ENCODE measurements around the gene GSTP1. TPM values are rescaled to one million over a fixed set of nuclear protein-coding genes. Genes with fewer than 3 reads are reported as not detected.

GSTP1 gene
- total and polyA plus RNA-seq, 12 donors: 267 to 1,325 (median 455) TPM

- Histone ChIP-seq H3K36me3 (replicated peaks in 1 of 2) (no peaks in the 10 kb centered on the region), H3K27ac (peak overlapping the region in 4 of 5 donors; percentile 79 to 98 (median 93)), H3K4me1 (replicated peaks in 1 of 2) (peaks cover 0 to 14% of the 10 kb centered on the region in 2 donors), H3K9me3 (replicated peaks in 1 of 3) (no peaks in the 10 kb centered on the region), H3K27me3 (no peaks in the 10 kb centered on the region), H3K4me3 (peak overlapping the region in 2 of 4 donors; percentile 49 to 74)
- peak; percentile 99 for DNase-seq
- intact Hi-C loops (cut with DNase I): loop anchor here in 1 of 2 donors (10.0 kb wide), 1 partner anchor 174 kb away; no protein-coding TSS in a partner anchor
- WGBS, 4 donors: 1 to 2% (median 1%) methylated on average over 25 to 69 of the region's 70 CpGs
- peak; percentile 55 to 76 for TF ChIP-seq POLR2A (IDR thresholded peaks at IDR 0.05)
- peak; percentile 46 to 77 (median 67) for TF ChIP-seq CTCF (IDR thresholded peaks at IDR 0.05)
These were observed 46.8 kb downstream of the GSTP1 start for GRCh38 chr11:67630228-67630942.

GRCh38 chr11:67630943-67631331, 47.3 kb downstream of the GSTP1 start:
- H3K9me3 ChIP-seq (replicated peaks in 1 of 3): no peaks in the 10 kb centered on the region
- TF ChIP-seq POLR2A (IDR thresholded peaks at IDR 0.05) (no peak), CTCF (IDR thresholded peaks at IDR 0.05) (no peak)
- 48 to 62% (median 57%) methylated on average over 5 to 16 of the region's 16 CpGs for WGBS, 4 donors
- intact Hi-C loops (cut with DNase I): loop anchor here in 1 of 2 donors (10.0 kb wide), 1 partner anchor 174 kb away; no protein-coding TSS in a partner anchor
- H3K27ac ChIP-seq: peak overlapping the region in 4 of 5 donors; percentile 41 to 98 (median 74)
- DNase-seq: no peak
- peak overlapping the region in 2 of 4 donors; percentile 49 to 74 for H3K4me3 ChIP-seq
- no peaks in the 10 kb centered on the region for H3K27me3 ChIP-seq
- no peaks in the 10 kb centered on the region for H3K36me3 ChIP-seq (replicated peaks in 1 of 2)
- H3K4me1 ChIP-seq (replicated peaks in 1 of 2): peaks cover 0 to 14% of the 10 kb centered on the region in 2 donors

- H3K27ac ChIP-seq: no peak overlapping the region
- DNase-seq: no peak
- no peak overlapping the region for H3K4me3 ChIP-seq
- no peaks in the 10 kb centered on the region for H3K36me3 ChIP-seq (replicated peaks in 1 of 2)
- intact Hi-C loops (cut with DNase I): loop anchor here in 1 of 2 donors (10.0 kb wide), 1 partner anchor 173 kb away; no protein-coding TSS in a partner anchor
- no peaks in the 10 kb centered on the region for H3K27me3 ChIP-seq
- TF ChIP-seq CTCF (IDR thresholded peaks at IDR 0.05): no peak
- TF ChIP-seq POLR2A (IDR thresholded peaks at IDR 0.05): no peak
- peaks cover 0 to 14% of the 10 kb centered on the region in 2 donors for H3K4me1 ChIP-seq (replicated peaks in 1 of 2)
- H3K9me3 ChIP-seq (replicated peaks in 1 of 3): no peaks in the 10 kb centered on the region
- WGBS, 4 donors: 77 to 92% (median 84%) methylated on average over 5 to 7 of the region's 7 CpGs
These were observed 47.8 kb downstream of the GSTP1 start for GRCh38 chr11:67631411-67631810.

- H3K27ac ChIP-seq: no peak overlapping the region
- H3K4me3 ChIP-seq: no peak overlapping the region
- intact Hi-C loops (cut with DNase I): loop anchor here in 1 of 2 donors (10.0 kb wide), 1 partner anchor 173 kb away; no protein-coding TSS in a partner anchor
- peaks cover 0 to 14% of the 10 kb centered on the region in 2 donors for H3K4me1 ChIP-seq (replicated peaks in 1 of 2)
- no peak for TF ChIP-seq CTCF (IDR thresholded peaks at IDR 0.05)
- TF ChIP-seq POLR2A (IDR thresholded peaks at IDR 0.05): no peak
- H3K9me3 ChIP-seq (replicated peaks in 1 of 3): no peaks in the 10 kb centered on the region
- no peaks in the 10 kb centered on the region for H3K36me3 ChIP-seq (replicated peaks in 1 of 2)
- 85 to 100% (median 95%) methylated on average over 2 of the region's 2 CpGs for WGBS, 4 donors
- H3K27me3 ChIP-seq: no peaks in the 10 kb centered on the region
- no peak for DNase-seq
These were observed 48.2 kb downstream of the GSTP1 start for GRCh38 chr11:67631853-67632174.
